Osteocyte (in vitro differentiated cells): ENCODE data around the gene ESCO1. TPM values are rescaled to one million over a fixed set of nuclear protein-coding genes. Genes with fewer than 3 reads are reported as not detected.

Experiments used
- DNase-seq: peaks from one replicate; pipeline ENCODE4 v3.0.0; 2021; ENCODE audit warnings: mixed read lengths; ENCODE audit not compliant: unreplicated experiment; ENCODE audit errors: extremely low spot score
- H3K27ac Mint-ChIP-seq: one replicate; pipeline ENCODE4 v1.8.0; 2021; ENCODE audit warnings: mild to moderate bottlenecking, mixed read lengths; ENCODE audit not compliant: unreplicated experiment
- H3K27me3 Mint-ChIP-seq: one replicate; pipeline ENCODE4 v1.8.0; 2021; ENCODE audit warnings: mixed read lengths; ENCODE audit not compliant: unreplicated experiment
- H3K36me3 Mint-ChIP-seq: one replicate; pipeline ENCODE4 v1.8.0; 2021; ENCODE audit warnings: mixed read lengths; ENCODE audit not compliant: unreplicated experiment
- H3K4me1 Mint-ChIP-seq: one replicate; pipeline ENCODE4 v1.8.0; 2021; ENCODE audit warnings: mixed read lengths; ENCODE audit not compliant: unreplicated experiment
- H3K4me3 Mint-ChIP-seq: one replicate; pipeline ENCODE4 v1.8.0; 2021; ENCODE audit warnings: mild to moderate bottlenecking, moderate library complexity, mixed read lengths; ENCODE audit not compliant: unreplicated experiment
- H3K9me3 Mint-ChIP-seq: one replicate; pipeline ENCODE4 v1.8.0; 2021; ENCODE audit warnings: mixed read lengths; ENCODE audit not compliant: unreplicated experiment
- total RNA-seq: library from RNA; stranded (reverse); gene quantifications from 2 replicates; pipeline ENCODE4 v1.2.1, GENCODE V29; 2021
- TF ChIP-seq, protein P1 (sequence below): fragments of 200-600 bp; sonication (generic); IDR thresholded peaks from 2 replicates; pipeline ENCODE4 v1.5.0; 2021; ENCODE audit warnings: antibody characterized with exemption, mild to moderate bottlenecking, moderate library complexity

ESCO1 gene
- total RNA-seq, 1 donor from 2014 or later = 14.6 TPM

DNA sequence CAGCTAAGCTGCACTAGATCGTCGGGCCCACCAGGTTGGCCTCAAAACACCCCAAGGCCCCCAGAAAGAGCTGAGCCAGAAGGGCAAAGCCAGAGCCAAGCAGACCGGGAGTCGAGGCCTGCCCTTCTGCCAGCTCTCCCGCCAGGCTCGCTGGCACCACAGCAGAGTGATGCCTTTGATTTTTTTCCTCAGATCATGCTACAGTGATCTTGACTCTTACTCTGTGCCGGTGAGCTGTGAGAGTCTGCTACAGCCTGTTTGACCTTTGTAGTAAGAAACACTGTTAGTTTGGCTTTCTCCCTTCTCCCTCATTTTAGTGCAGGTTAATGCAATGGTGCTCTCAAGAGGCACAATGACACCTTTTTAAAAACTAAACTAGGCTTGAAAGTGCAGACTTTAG lies 97.8 kb downstream of the ESCO1 start:
- Mint-ChIP-seq H3K9me3 (no peaks in the 10 kb centered on the region), H3K4me3 (no peak overlapping the region), H3K4me1 (no peaks in the 10 kb centered on the region), H3K36me3 (no peaks in the 10 kb centered on the region), H3K27ac (no peak overlapping the region), H3K27me3 (no peaks in the 10 kb centered on the region)
- TF ChIP-seq, protein P1, sequence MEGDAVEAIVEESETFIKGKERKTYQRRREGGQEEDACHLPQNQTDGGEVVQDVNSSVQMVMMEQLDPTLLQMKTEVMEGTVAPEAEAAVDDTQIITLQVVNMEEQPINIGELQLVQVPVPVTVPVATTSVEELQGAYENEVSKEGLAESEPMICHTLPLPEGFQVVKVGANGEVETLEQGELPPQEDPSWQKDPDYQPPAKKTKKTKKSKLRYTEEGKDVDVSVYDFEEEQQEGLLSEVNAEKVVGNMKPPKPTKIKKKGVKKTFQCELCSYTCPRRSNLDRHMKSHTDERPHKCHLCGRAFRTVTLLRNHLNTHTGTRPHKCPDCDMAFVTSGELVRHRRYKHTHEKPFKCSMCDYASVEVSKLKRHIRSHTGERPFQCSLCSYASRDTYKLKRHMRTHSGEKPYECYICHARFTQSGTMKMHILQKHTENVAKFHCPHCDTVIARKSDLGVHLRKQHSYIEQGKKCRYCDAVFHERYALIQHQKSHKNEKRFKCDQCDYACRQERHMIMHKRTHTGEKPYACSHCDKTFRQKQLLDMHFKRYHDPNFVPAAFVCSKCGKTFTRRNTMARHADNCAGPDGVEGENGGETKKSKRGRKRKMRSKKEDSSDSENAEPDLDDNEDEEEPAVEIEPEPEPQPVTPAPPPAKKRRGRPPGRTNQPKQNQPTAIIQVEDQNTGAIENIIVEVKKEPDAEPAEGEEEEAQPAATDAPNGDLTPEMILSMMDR = no peak
- no peak for DNase-seq

DNA sequence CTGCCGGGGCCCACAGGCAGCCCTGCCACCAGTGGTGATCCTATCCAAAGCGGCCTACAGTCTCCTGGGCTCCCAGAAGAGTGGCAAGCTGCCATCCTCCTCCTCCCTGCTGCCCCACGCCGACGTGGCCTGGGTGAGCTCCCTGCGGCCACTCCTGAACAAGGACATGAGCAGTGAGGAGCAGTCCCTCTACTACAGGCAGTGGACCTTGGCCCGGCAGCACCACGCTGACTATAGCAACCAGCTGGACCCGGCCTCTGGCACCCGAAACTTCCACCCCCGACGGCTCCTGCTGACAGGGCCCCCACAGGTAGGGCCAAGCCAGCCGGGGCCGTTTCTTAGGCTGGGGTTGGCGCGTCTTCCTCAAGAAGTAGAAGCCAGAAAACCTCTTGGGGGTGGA lies 100.5 kb downstream of the ESCO1 start:
- H3K9me3 Mint-ChIP-seq = no peaks in the 10 kb centered on the region
- H3K4me3 Mint-ChIP-seq = no peak overlapping the region
- TF ChIP-seq, protein P1 = no peak
- H3K27ac Mint-ChIP-seq = no peak overlapping the region
- H3K4me1 Mint-ChIP-seq = no peaks in the 10 kb centered on the region
- DNase-seq = no peak
- peaks cover 3% of the 10 kb centered on the region for H3K27me3 Mint-ChIP-seq
- no peaks in the 10 kb centered on the region for H3K36me3 Mint-ChIP-seq

GRCh38 chr18:21496277-21496835 lies 104.1 kb downstream of the ESCO1 start:
- Mint-ChIP-seq H3K4me1 (no peaks in the 10 kb centered on the region), H3K4me3 (no peak overlapping the region), H3K9me3 (no peaks in the 10 kb centered on the region), H3K27me3 (peaks cover 5% of the 10 kb centered on the region), H3K27ac (no peak overlapping the region), H3K36me3 (no peaks in the 10 kb centered on the region)
- TF ChIP-seq, protein P1 = no peak
- DNase-seq = peak; percentile 32

DNA sequence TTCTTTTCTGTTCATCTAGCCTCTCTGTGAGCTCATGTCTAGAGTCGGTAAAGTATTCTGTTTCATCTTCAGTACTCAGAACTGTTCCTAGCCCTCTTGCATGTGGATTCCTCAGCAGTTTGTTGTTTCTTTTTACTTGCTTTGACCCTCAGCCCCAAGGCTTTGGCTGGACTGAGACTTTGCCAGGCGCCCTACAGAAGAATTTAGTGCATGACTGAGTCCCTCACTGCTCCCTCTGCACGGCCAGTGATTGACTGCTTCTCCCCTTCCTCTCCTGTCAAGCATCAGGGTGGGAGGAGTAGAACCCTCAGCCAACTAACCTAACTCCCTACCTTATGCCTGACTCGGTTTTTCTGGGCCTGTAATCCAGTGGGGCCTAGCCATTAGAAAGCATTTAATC lies 109.8 kb downstream of the ESCO1 start:
- DNase-seq = peak; percentile 42
- no peak overlapping the region for H3K27ac Mint-ChIP-seq
- H3K9me3 Mint-ChIP-seq = no peaks in the 10 kb centered on the region
- peaks cover 5% of the 10 kb centered on the region for H3K27me3 Mint-ChIP-seq
- H3K36me3 Mint-ChIP-seq = no peaks in the 10 kb centered on the region
- TF ChIP-seq, protein P1 = no peak
- H3K4me3 Mint-ChIP-seq = no peak overlapping the region
- H3K4me1 Mint-ChIP-seq = no peaks in the 10 kb centered on the region

DNA sequence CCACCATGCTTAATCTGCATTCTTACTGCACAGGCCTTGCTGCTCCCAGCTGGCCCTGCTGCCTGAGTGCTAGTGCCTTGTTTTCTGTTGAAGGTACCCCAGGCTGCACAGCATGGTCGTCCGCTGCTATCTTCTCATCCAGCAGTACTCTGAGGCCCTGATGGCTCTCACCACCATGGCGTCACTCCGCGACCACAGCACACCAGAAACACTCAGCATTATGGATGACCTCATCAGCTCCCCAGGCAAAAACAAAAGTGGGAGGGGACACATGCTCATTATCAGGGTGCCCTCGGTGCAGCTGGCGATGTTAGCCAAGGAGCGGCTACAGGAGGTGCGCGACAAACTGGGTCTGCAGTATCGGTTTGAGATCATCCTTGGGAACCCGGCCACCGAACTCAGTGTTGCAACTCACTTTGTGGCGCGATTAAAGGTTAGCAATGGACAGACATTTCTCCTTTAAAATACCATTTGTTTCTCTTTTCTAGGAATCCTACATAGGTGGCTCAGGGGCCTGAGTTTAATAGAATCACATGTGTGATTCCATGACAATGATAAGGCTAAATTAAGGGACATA lies 110.5 kb downstream of the ESCO1 start:
- H3K27me3 Mint-ChIP-seq = peaks cover 5% of the 10 kb centered on the region
- peaks cover 3% of the 10 kb centered on the region for H3K4me1 Mint-ChIP-seq
- no peak overlapping the region for H3K4me3 Mint-ChIP-seq
- no peak overlapping the region for H3K27ac Mint-ChIP-seq
- no peaks in the 10 kb centered on the region for H3K9me3 Mint-ChIP-seq
- no peak for DNase-seq
- TF ChIP-seq, protein P1 = no peak
- H3K36me3 Mint-ChIP-seq = no peaks in the 10 kb centered on the region
